Measurements from ENCODE around the gene AFF3. TPM values are rescaled to one million over a fixed set of nuclear protein-coding genes. Genes with fewer than 3 reads are reported as not detected.

Gene AFF3
- total RNA-seq, 1 experiment from 2014 or later = 0.42 TPM

GRCh38 chr2:99569386-99569785 lies 573.0 kb downstream of the AFF3 start:
- Mint-ChIP-seq H3K4me3 (ENCODE audit: unreplicated experiment) (no peak overlapping the region), H3K9me3 (ENCODE audit: unreplicated experiment) (no peaks in the 10 kb centered on the region)
- CTCF ChIA-PET = no interaction called here

GRCh38 chr2:99565227-99565626 lies 577.2 kb downstream of the AFF3 start:
- Mint-ChIP-seq H3K9me3 (ENCODE audit: unreplicated experiment) (no peaks in the 10 kb centered on the region), H3K4me1 (ENCODE audit: insufficient read depth, unreplicated experiment) (no peaks in the 10 kb centered on the region), H3K4me3 (ENCODE audit: unreplicated experiment) (no peak overlapping the region), H3K27me3 (ENCODE audit: insufficient read depth, unreplicated experiment) (no peaks in the 10 kb centered on the region), H3K36me3 (ENCODE audit: insufficient read depth, unreplicated experiment) (no peaks in the 10 kb centered on the region), H3K27ac (ENCODE audit: low read depth, unreplicated experiment) (no peak overlapping the region)
- intact Hi-C loops (cut with micrococcal nuclease) = no loop called here
- CTCF ChIA-PET = interaction anchor here (0.9 kb wide), 1 partner anchor 696 kb away, joined by 3 read pairs; no protein-coding TSS in a partner anchor
- no TSS peak for BruUV-seq (replicated peaks)
- POLR2A ChIA-PET = no interaction called here
- no peak for DNase-seq (ENCODE audit: unreplicated experiment)
- no peak for TF ChIP-seq CTCF (IDR thresholded peaks at IDR 0.05; ENCODE audit: unreplicated experiment)

More at GRCh38 chr2:99569386-99569785, 573.0 kb downstream of the AFF3 start:
- Mint-ChIP-seq H3K27me3 (ENCODE audit: insufficient read depth, unreplicated experiment) (no peaks in the 10 kb centered on the region), H3K27ac (ENCODE audit: low read depth, unreplicated experiment) (no peak overlapping the region), H3K36me3 (ENCODE audit: insufficient read depth, unreplicated experiment) (no peaks in the 10 kb centered on the region), H3K4me1 (ENCODE audit: insufficient read depth, unreplicated experiment) (no peaks in the 10 kb centered on the region)
- intact Hi-C loops (cut with micrococcal nuclease) = no loop called here
- POLR2A ChIA-PET = interaction anchor here (0.7 kb wide), 1 partner anchor 13 kb away, joined by 3 read pairs; no protein-coding TSS in a partner anchor
- no peak for TF ChIP-seq CTCF (IDR thresholded peaks at IDR 0.05; ENCODE audit: unreplicated experiment)
- BruUV-seq (replicated peaks) = no TSS peak
- no peak for DNase-seq (ENCODE audit: unreplicated experiment)

GRCh38 chr2:99562516-99562915 lies 579.9 kb downstream of the AFF3 start:
- Mint-ChIP-seq H3K4me1 (ENCODE audit: insufficient read depth, unreplicated experiment) (no peaks in the 10 kb centered on the region), H3K36me3 (ENCODE audit: insufficient read depth, unreplicated experiment) (no peaks in the 10 kb centered on the region), H3K27ac (ENCODE audit: low read depth, unreplicated experiment) (no peak overlapping the region), H3K27me3 (ENCODE audit: insufficient read depth, unreplicated experiment) (no peaks in the 10 kb centered on the region), H3K9me3 (ENCODE audit: unreplicated experiment) (no peaks in the 10 kb centered on the region), H3K4me3 (ENCODE audit: unreplicated experiment) (no peak overlapping the region)
- TF ChIP-seq CTCF (IDR thresholded peaks at IDR 0.05; ENCODE audit: unreplicated experiment) = no peak
- ChIA-PET CTCF (interaction anchor here (1.2 kb wide), 1 partner anchor 700 kb away, joined by 3 read pairs; no protein-coding TSS in a partner anchor), POLR2A (no interaction called here)
- intact Hi-C loops (cut with micrococcal nuclease) = no loop called here
- no TSS peak for BruUV-seq (replicated peaks)
- no peak for DNase-seq (ENCODE audit: unreplicated experiment)

GRCh38 chr2:99561804-99562203 lies 580.6 kb downstream of the AFF3 start:
- no TSS peak for BruUV-seq (replicated peaks)
- no peaks in the 10 kb centered on the region for H3K36me3 Mint-ChIP-seq (ENCODE audit: insufficient read depth, unreplicated experiment)
- intact Hi-C loops (cut with micrococcal nuclease) = no loop called here
- H3K4me3 Mint-ChIP-seq (ENCODE audit: unreplicated experiment) = no peak overlapping the region
- no peak for TF ChIP-seq CTCF (IDR thresholded peaks at IDR 0.05; ENCODE audit: unreplicated experiment)
- H3K27ac Mint-ChIP-seq (ENCODE audit: low read depth, unreplicated experiment) = no peak overlapping the region
- no peak for DNase-seq (ENCODE audit: unreplicated experiment)
- H3K9me3 Mint-ChIP-seq (ENCODE audit: unreplicated experiment) = no peaks in the 10 kb centered on the region
- ChIA-PET POLR2A (no interaction called here), CTCF (interaction anchor here (0.6 to 6.2 kb wide), 3 partner anchors 256 to 698 kb away, joined by 3 to 82 read pairs (median 54); no protein-coding TSS in a partner anchor)
- no peaks in the 10 kb centered on the region for H3K4me1 Mint-ChIP-seq (ENCODE audit: insufficient read depth, unreplicated experiment)
- peaks cover 5% of the 10 kb centered on the region for H3K27me3 Mint-ChIP-seq (ENCODE audit: insufficient read depth, unreplicated experiment)
